Measurements from ENCODE around the gene ROPN1B. TPM values are rescaled to one million over a fixed set of nuclear protein-coding genes. Genes with fewer than 3 reads are reported as not detected.
"Not testable (repeated sequence)": the region's sequence is repeated elsewhere in the genome, so short reads cannot be mapped to it uniquely, and the experiment has no call there.

The ROPN1B gene
- total and polyA plus RNA-seq, 2 of the 8 experiments (the other 6 are each of a cell fraction or from before 2014, with no cell fraction given) = 0.30 TPM; not detected in 1

DNA sequence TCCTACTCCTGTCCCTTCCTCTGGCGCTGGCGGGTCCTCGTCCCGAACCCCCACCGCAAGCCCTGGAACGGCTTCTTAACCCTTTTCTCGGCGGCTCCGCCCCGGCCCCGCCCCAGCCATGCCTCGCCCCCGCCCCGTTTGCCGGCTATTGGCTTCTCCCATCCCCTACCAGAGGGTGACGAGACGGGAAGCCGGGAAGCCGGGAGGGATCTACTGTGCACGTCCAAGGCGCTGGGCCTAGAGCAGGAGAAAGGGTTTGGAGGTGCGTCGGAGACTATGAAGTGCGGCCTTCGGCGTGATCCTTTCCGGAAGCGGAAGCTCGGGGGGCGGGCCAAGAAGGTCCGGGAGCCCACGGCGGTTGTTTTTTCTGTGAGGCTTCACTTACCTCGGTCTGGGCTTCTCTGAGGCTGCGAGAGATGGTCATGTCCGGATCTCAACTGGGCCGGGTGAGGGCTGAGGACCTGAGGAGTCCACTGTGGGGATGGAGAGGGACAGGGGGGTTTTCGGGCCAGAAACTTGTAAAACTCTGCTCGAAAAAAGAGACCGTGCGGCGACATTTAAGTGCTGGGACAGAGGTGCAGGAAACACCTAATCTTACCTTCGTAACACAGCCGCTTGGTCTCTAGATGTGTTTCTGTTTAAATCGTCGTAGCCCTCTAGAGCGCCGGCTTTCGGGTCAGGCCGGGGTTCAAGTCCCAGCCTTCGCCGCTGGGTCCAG is 21.4 kb downstream of the ROPN1B start (continued):
- TF ChIP-seq CBX5 (IDR thresholded peaks at IDR 0.05; ENCODE audit: low read depth, low read length) (no peak), JUN (IDR thresholded peaks at IDR 0.05; ENCODE audit: low read depth, low read length) (no peak)
- TF ChIP-seq, protein P1, sequence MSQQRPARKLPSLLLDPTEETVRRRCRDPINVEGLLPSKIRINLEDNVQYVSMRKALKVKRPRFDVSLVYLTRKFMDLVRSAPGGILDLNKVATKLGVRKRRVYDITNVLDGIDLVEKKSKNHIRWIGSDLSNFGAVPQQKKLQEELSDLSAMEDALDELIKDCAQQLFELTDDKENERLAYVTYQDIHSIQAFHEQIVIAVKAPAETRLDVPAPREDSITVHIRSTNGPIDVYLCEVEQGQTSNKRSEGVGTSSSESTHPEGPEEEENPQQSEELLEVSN (IDR thresholded peaks at IDR 0.05) = no peak
- TF ChIP-seq, protein P2, sequence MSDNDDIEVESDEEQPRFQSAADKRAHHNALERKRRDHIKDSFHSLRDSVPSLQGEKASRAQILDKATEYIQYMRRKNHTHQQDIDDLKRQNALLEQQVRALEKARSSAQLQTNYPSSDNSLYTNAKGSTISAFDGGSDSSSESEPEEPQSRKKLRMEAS (IDR thresholded peaks at IDR 0.05) = peak; percentile 13; the same call in 1 of the 2 replicates

DNA sequence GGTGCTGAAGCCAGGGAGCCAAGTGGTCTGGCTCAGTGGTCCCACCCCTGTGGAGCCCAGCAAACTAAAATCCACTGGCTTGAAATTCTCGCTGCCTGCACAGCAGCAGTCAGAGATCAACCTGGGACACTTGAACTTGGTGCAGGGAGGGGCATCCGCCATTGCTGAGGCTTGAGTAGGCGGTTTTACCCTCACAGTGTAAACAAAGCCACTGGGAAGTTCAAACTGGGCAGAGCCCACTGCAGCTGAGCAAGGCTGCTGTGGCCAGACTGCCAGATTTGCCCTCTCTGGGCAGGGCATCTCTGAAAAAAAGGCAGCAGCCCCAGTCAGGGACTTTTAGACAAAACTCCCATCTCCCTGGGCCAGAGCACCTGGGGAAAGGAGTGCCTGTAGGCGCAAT is 27.8 kb downstream of the ROPN1B start:
- H2AFZ ChIP-seq (ENCODE audit: low read length); H3K4ac ChIP-seq (replicated peaks; ENCODE audit: insufficient read length, low read depth, low read length); H4K91ac ChIP-seq (replicated peaks; ENCODE audit: insufficient read length, low read length); H3K18ac ChIP-seq (ENCODE audit: extremely low read depth, low read length); H3K56ac ChIP-seq (replicated peaks; ENCODE audit: insufficient read length, low read depth, low read length); H3K9ac ChIP-seq (replicated peaks in 1 of 4; ENCODE audit: extremely low read depth in 1 of 4, low read depth in 3 of 4, low read length in 3 of 4); H3K14ac ChIP-seq (ENCODE audit: insufficient read length); H2BK120ac ChIP-seq (replicated peaks; ENCODE audit: low read depth, low read length); H3K9me3 ChIP-seq (ENCODE audit: insufficient read depth in 2 of 2, low read depth in 1 of 2, low read length in 1 of 2); H3K4me3 ChIP-seq (ENCODE audit: extremely low read depth in 1 of 4, insufficient read depth in 2 of 4, low read depth in 3 of 4, low read length in 4 of 4); H3K23ac ChIP-seq (ENCODE audit: insufficient read length); FAIRE-seq; H2BK5ac ChIP-seq (ENCODE audit: low read depth, low read length); H3K36me3 ChIP-seq (ENCODE audit: control insufficient read depth in 2 of 4, insufficient read depth in 4 of 4, low read length in 3 of 4); H2AK5ac ChIP-seq (ENCODE audit: low read depth, low read length); H4K20me1 ChIP-seq (replicated peaks in 1 of 2; ENCODE audit: control insufficient read depth in 1 of 2, insufficient read depth in 2 of 2, low read length in 2 of 2); H2BK20ac ChIP-seq (ENCODE audit: low read length); H2BK15ac ChIP-seq (ENCODE audit: low read length); H3K23me2 ChIP-seq (ENCODE audit: low read depth, low read length); H4K8ac ChIP-seq (ENCODE audit: extremely low read depth, insufficient read depth, low read length); DNase-seq (ENCODE audit: low read depth in 1 of 2, low spot score in 2 of 2); H3K27me3 ChIP-seq (replicated peaks in 1 of 4; ENCODE audit: control insufficient read depth in 3 of 4, extremely low read depth in 1 of 4, insufficient read depth in 3 of 4, low read length in 3 of 4); H4K5ac ChIP-seq (ENCODE audit: insufficient read length, low read depth, low read length); H2BK12ac ChIP-seq (ENCODE audit: low read depth, low read length); H3K79me2 ChIP-seq (ENCODE audit: control insufficient read depth in 1 of 2, insufficient read depth in 2 of 2, low read length in 2 of 2); H3K4me2 ChIP-seq (ENCODE audit: insufficient read depth in 1 of 2, low read depth in 2 of 2, low read length in 2 of 2); H3K4me1 ChIP-seq (replicated peaks in 1 of 4; ENCODE audit: control insufficient read depth in 3 of 4, insufficient read depth in 4 of 4, low read length in 3 of 4); H3K27ac ChIP-seq (ENCODE audit: low read depth, low read length); H3K79me1 ChIP-seq (ENCODE audit: low read depth, low read length): not testable (repeated sequence)
- WGBS, 2 experiments (ENCODE audit: extremely low coverage in 1 of 2, insufficient coverage in 1 of 2, insufficient read length in 1 of 2, insufficient replicate concordance in 2 of 2, low coverage in 1 of 2, low lambda C conversion rate in 2 of 2, missing lambda C conversion rate in 1 of 2) = 84% methylated on average over 4 of the region's 4 CpGs; no CpG with 5 or more reads in 1 of the 2 experiments
- ChIA-PET CTCF (ENCODE audit: partially characterized antibody) (interaction anchor here (1.2 kb wide), 1 partner anchor 106 kb away, joined by 3 read pairs; no protein-coding TSS in a partner anchor), POLR2A (ENCODE audit: partially characterized antibody) (interaction anchor here (0.6 kb wide), 1 partner anchor 477 kb away, joined by 3 read pairs; no protein-coding TSS in a partner anchor)
